NCI-H2107 treated with DMSO at 0.1 percent for 48 hours (cell line): ENCODE measurements around the gene RGS3.
A peak's percentile ranks its signal among the peaks of the same experiment; 100 is the strongest.

ENCODE experiments used
- DNase-seq: peaks from one replicate; lab custom pipeline; 2025; ENCODE audit not compliant: unreplicated experiment; lab: John Stamatoyannopoulos, UW

The RGS3 gene

DNA sequence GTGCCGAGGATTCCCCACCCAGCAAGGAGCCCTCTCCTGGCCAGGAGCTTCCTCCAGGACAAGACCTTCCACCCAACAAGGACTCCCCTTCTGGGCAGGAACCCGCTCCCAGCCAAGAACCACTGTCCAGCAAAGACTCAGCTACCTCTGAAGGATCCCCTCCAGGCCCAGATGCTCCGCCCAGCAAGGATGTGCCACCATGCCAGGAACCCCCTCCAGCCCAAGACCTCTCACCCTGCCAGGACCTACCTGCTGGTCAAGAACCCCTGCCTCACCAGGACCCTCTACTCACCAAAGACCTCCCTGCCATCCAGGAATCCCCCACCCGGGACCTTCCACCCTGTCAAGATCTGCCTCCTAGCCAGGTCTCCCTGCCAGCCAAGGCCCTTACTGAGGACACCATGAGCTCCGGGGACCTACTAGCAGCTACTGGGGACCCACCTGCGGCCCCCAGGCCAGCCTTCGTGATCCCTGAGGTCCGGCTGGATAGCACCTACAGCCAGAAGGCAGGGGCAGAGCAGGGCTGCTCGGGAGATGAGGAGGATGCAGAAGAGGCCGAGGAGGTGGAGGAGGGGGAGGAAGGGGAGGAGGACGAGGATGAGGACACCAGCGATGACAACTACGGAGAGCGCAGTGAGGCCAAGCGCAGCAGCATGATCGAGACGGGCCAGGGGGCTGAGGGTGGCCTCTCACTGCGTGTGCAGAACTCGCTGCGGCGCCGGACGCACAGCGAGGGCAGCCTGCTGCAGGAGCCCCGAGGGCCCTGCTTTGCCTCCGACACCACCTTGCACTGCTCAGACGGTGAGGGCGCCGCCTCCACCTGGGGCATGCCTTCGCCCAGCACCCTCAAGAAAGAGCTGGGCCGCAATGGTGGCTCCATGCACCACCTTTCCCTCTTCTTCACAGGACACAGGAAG lies 120.2 kb downstream of the RGS3 start:
- no peak for DNase-seq

DNA sequence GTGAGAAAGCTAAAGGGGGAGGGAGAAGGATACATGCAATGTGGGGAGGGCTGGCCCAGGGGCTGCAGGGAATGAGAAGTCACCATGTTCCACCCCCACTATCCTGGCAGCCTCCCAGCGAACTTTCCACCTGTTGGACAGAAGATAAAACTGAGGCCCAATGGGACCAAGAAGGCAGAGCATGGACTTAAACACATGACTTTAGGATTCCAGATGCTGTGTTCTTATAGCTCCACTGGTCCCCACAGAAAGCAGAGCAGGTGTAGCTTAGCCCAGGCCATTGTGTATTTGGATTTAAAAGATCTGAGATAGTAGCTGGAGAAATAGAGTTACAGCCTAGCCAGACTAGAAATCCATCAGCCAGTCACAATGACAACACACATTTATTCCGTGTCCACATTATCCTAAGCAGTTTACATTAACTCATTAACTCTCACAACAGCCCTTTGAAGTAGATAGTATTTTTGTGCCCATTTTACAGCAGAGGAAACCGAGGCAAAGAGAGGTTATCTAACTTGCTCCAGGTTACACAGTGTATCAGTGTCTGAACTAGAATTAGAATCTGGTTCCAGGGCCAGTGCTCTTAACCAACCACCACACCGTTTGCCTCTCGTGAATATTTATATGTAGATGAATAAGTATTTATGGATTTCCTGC lies 121.0 kb downstream of the RGS3 start:
- no peak for DNase-seq

DNA sequence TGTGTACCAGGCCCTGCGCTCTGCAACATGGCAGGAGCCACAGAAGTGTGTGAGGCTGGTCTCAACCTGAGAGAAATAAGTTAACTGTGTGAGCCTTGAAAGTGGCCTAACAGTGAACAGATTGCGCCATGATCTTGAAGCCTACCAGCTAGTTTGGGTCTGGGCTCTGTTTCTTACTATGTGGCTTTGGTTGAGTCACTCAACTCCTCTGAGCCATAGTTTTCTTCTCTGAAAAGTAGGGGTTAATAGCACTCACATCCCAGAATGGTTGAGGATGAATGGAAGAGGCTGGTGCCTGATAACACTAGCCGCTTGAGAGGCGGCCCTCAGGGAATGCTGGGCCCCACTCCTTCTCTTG lies 121.5 kb downstream of the RGS3 start:
- DNase-seq = no peak

DNA sequence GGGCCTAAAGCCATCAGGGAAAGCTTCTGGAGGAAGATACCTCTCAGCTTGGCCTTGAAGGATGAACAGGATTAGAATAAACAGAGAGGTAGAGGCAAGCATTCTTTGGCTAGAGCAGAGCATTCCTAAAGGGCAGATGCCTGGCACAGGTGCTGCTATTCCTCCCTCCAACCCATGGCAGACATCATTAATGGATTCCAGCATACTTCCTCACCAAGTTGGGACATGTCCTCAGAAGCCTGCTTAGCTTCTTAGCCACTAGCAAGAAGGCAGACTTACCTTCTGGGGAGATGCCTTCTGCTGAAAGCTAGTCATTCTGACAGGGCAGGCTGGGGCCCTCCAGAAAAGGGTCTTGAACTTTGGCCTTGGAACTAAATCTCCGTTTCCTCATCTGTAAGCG lies 122.0 kb downstream of the RGS3 start:
- no peak for DNase-seq

DNA sequence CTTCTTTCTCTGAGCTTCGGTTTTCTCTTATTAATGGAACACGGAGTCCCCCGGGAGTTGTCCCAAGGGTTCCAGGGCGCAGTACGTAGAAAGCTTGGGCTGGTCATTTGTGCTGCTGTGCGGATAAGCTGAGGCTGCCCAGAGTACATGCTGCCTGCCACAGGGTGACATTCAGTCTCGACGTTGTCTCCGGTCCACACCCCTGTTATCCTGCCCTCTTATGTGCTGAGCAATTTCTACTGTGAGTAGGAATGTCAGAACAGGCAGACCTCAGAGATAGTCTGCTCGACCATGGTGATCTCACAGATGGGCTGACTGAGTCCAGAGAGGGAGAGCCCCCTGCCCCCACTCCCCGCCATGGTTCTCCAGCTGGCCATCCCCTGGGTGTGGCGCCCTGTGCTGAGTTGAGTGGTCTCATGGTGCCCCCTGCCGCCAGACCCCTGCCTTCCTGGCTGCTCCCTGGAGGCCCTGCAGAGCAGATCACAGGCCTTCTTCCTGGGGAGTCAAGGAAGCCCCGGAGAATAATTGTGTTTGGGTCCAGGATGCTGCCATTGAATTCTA lies 124.0 kb downstream of the RGS3 start:
- no peak for DNase-seq

DNA sequence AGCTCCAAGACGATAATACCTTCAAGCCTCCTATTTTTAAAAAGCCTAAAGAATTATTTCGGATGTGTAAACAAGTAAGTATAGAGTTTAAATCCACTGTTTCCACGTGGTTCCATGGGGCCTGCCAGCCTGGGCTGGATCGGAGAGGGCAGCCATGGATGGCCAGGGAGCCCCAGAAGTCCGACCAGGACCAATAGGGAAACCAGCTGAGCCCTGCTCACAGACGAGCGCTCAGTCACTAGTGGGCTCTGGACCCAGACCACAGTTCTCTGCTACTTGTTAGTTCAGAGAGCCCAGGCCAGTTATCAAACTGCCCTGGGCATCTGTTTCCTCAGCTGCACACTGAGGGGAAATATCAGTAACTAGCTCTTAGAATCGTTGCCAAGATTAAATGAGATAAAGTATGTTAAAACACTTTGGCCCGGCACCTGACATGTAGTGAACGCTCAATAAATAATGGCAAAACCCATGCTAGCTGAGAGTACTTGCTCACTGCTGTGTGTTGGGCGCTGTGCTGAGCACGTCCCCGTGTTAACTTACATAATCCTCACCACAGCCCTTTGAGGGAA lies 124.8 kb downstream of the RGS3 start:
- DNase-seq = no peak

DNA sequence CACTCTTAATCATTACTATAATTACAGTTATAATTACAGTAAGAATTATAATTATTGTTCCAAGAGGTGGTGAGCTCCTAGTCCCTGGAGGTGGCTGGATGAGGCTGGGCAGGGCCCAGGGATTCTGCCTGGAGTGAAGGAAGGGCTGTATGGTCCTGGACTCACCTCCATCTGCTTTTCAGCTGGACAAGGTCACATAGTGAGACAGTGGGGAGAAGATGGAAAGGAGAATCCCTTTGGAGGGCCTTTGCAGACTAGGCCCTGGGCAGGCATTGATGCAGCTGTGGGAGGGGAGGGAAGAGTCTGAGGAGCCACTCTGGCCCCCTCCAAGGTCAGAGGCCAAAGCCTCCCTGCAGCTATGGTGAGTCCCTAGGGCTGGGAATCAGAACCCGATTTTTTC lies 125.4 kb downstream of the RGS3 start:
- no peak for DNase-seq

DNA sequence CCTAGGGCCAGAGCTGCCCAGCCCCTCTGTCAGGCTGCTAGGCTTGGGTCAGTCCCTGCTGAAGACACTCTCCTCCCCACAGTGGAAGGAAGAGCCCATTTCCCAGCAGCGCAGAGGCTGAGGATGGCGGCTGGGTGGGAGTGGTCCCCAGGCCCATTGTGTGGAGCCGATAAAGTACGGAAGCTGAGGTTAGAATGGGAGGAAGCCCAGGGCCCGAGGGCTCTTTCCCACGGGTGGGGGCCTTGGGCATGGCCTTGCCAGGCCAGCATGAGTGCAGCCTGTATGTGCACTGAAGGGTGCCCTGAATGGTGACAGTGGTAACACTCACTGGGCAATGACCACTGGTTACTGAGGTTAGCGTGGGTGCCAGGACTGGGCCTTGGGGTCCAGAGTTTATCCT lies 125.9 kb downstream of the RGS3 start:
- no peak for DNase-seq

DNA sequence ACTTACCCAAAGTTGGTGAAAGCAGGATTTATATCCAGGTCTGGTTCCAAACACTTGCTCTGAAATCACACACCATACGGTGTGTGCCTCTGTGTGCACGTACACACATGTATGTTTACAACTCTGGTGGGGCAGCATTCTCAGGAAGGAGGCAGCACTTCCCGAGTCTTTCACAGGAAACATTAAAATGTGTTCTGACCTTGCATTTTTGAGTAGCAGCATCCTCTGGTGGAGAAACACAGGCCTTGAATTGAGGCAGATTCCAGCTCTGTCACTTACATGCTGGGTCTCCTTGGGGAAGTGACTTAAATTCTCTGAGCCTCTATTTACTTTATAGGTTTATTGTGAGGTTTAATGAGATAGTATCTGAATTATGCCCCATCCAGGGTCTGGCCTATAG lies 126.4 kb downstream of the RGS3 start:
- DNase-seq = no peak

DNA sequence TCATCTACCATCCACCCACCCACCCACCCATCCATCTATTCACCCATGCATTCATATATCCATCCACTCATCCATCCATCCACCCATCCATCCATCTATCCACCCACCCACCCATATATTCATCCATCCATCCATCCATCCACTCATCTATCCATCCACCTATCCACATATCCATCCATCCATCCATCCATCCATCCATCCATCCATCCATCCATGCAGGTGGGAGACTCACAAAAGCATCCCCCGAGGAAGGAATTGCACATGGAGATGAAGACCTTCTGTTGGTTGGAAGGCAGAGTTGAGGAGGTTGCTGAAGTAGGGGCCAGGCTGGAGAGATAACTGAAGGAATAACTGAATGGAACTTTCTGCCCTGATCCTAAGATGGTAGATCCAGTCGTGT lies 126.9 kb downstream of the RGS3 start:
- DNase-seq = no peak

DNA sequence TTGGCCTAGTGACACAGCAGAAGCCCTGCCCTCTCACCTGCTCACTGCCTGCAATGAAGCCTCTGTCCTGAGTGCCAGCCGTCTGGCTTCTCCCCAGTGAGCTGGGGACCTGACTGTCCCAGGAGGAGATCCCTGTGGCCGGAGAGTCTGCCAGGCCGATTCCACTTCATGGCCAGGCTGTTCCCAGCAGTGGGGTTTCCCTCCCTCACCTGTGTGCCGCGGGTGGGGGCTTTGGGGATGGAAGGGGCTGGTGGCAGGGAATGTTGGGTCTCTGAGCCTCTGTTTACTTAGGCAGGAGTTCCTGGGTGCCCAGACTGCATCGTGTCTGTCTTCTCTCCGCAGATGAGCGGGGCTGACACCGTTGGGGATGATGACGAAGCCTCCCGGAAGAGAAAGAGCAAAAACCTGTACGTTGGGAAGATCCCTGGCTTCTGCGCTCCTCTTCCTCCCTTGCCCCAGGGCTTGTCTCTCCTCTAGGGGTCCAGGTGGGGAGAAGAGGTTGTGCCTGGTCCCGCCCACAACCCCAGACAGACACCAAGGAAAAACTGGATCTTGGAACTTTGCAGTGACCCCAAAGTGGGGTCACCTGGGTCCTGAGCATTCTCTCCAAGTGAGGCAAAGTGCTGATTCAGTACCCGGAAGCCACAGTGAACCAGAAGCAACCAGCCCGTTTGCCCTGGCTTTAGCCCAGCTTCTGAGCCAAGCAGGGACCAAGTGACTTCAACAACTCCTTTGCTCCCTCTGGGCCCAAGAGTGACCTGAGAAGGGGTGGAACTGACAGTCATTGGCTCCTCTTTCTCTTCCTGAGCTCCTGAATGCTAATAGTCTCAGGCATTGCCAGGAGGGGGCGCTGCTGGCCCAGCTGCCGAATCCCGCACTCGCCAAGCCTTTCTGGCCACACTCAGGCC lies 127.7 kb downstream of the RGS3 start:
- DNase-seq = peak; percentile 44

DNA sequence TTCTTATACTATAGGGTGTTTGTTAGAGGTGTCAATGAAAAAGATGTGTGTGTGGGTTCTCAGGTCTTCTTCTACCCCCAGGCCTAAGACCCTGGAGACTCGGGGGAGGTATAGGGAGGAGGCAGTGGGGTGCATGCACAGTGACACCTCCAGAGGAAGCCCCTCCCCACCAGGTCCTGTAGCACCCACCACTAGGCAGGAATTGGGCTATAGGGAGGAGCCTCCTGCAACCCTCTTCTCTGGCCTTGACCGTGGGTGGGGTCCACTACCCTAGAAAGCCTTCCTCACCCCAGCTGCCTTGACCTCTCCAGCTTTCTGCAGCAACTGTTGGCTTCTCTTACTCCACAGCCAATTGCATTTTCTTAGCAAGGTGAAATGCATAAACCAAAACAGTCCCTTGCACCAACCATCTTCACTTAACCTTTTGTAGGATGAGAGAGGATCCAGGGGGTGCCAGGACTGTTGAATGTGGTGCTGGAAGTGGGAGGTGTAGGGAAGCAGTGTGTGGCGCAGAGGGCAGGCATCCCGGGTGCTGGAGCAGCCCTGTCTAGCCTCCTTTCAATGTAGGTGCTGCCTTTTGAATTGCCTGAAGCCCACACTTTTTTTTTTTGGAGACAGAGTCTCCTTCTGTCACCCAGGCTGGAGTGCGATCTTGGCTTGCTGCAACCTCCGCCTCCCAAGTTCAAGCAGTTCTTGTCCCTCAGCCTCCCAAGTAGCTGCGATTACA lies 128.5 kb downstream of the RGS3 start:
- DNase-seq = no peak

DNA sequence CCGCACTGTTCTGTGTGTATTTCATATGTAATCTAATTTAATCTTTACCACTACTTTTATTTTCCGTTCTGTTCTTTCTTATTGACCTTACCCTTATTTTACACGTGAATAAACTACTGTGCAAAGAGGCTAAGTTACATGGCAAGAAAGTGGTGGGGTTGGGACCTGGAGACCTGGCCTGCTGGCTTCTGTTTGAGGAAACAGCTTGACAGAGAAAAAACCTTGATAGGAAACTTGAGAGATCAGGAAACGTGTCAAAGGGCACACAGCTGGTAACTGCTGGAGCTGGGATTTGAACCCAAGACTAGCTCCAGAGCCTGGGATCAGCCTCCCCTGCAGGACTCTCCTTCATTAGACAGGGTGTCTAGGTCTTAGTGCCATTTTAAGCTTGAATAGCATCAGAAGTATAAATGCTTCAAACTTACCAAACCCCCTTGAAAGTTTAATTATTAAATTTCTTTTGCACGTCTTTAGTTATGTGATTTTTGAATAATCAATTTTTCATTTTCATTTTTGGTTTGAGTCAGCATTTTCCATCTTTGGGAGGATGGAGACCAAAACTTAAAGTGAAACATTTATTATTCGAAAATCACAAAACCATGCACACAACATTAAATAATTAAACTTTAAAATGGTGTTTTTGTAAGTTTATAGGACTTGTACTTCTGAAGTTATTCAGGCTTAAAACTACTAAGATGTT lies 129.5 kb downstream of the RGS3 start:
- DNase-seq = no peak

DNA sequence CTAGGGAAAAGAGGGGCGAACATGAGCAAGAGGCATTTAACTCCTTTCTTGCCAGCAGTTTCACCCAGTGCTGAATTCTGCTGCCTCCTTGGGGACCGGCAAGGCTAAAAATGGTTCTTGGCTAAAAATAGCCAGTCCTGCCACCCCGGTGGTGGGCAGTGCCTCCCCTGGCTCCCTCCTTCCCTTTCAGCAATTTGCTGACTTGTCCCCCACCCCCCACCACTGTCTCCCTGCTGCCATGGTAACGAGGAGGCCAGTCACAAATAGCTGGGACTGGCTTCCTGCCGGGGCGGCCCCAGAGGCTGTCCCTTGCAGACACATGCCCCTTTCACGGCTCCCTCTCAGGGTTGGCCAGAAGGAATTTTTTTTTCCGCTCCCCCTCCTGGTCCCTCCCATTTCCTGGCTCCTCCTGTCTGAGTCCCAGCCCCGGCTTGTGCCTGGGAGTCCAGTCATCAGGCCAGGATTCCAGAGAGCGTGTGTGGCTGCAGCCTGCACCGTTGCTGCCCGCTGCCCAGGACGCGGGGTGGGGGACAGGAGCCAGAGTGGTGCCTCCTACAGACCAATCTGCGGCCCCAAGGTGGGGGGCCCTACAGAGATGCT lies 130.3 kb downstream of the RGS3 start:
- DNase-seq = no peak

DNA sequence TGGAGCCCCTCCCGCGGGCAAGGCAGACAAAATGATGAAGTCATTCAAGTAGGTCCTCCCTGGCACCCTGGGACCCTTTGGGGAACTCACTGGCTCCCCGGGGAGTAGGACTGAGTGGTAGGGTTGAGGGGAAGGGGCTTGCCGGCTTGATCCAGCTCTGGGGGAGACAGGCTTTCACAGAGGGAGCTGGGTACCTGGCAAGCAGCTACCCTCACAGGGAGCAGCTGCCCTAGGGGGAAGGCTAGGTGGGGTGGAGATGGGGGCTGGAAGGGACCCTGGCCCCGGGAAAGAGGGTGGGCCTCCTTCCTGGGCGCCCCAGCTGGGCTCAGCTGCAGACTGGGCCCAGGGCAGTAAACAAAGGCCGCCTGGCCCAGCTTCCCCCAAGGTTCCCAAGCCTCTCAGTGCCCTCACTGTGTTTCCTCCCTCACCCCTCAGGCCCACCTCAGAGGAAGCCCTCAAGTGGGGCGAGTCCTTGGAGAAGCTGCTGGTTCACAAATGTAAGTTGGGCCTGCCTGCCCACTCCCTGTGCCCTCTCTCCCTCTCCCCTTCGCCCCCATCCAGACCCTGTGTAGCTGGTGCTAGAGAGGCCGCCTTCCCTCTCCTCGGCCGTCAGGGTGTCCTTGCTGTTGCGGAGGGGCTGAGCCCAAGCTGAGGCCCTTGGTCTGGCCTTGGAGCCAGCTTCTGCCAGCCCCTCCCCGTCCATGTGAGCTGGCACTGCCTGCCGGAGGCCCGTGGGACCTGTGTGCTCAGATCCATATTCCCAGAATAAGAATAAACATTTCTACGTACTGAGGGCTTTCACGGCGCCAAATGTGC lies 131.2 kb downstream of the RGS3 start:
- no peak for DNase-seq

DNA sequence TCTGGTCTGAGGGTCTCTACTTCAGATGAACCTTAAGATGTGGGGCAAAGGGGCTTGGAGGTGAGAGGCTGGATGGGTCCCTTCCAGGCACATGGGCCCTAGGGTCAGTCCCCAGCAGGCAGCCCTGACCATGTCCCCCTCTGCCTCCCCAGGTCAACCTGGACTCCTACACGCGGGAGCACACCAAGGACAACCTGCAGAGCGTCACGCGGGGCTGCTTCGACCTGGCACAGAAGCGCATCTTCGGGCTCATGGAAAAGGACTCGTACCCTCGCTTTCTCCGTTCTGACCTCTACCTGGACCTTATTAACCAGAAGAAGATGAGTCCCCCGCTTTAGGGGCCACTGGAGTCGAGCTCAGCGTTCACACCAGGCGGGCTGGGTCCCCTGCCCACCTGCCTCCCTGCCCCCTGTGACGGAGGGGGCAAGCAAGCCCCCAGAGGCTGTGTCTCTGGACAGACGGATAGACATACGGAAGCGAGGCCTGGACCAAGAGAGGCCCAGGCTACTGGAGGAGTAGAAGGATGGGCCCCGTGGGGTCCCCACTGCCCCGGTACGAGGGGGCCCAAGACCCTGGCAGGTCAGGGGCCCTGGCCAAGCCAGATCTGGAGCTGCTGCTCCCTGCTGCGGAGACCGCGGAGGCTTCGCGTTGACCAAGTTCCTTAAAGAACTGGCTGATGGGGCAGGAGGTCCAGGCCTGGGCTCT lies 133.2 kb downstream of the RGS3 start:
- no peak for DNase-seq

DNA sequence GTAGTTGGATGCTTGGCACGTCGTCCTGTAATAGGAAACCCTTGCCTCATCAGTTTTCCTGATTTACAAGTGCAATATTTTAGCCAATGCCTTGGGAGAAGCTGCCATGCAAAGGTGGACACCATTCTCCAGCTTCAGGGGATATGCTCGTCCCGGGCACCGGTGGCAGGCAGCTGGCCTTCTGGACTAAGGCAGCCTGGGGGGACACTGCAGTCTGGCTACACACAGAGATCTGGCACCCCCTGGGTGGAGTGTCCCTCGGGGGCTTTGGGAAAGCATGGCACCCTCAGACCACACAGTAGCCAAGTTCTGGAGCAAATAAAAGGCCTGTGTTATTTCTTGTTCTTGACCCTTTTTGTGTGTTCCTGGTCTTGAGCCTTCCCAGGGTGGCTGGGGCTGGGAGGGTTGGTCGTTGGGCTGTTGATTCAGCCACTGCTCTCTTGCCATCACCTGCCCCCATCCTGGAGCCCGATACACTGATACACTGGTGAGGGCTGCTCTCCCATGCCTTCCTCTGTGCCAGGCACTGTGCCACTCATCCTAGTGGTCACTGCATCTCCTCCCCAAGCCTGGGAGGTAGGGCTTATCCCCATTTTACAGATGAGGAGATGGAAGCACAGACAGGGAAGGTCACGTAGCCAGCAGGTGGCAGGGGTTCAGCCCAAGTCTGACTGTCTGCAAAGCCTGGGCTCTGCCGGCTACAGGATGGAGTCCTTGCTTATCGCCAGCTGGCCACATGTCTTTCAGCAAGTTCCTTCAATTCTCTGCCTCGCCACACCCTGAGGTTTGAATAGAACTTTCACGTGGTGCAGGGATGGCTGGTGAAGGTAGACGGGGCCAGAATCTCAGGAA lies 134.1 kb downstream of the RGS3 start:
- DNase-seq = no peak
